HEK293T (cell line): ENCODE data around the gene RING1.

ENCODE experiments used
- CTCF ChIA-PET: fragments of 350-600 bp; formaldehyde crosslinking; extraction: SDS; loops from one replicate; lab custom pipeline; 2021; ENCODE audit warnings: antibody characterized with exemption, inconsistent platforms; lab: Yijun Ruan, JAX
- POLR2A ChIA-PET: fragments of 350-600 bp; formaldehyde crosslinking; extraction: SDS; loops from one replicate; lab custom pipeline; 2020; ENCODE audit warnings: antibody characterized with exemption, inconsistent platforms; lab: Yijun Ruan, JAX
- DNase-seq: peaks from one replicate; pipeline ENCODE4 v3.0.0; 2012; ENCODE audit warnings: mixed read lengths; ENCODE audit errors: extremely low spot score
- ARNT ChIP-seq: fragments of 450-650 bp; IDR thresholded peaks from 2 replicates; pipeline ENCODE4 v1.6.1; 2017; ENCODE audit warnings: mild to moderate bottlenecking
- BHLHE40 ChIP-seq: fragments of 450-650 bp; IDR thresholded peaks from 2 replicates; pipeline ENCODE4 v1.6.1; 2016; ENCODE audit warnings: mild to moderate bottlenecking, moderate library complexity, borderline replicate concordance
- CTBP1 ChIP-seq: fragments of 450-650 bp; IDR thresholded peaks from 2 replicates; pipeline ENCODE4 v1.6.1; 2016; ENCODE audit warnings: borderline replicate concordance
- ELF4 ChIP-seq: fragments of 450-650 bp; IDR thresholded peaks from 2 replicates; pipeline ENCODE4 v1.6.1; 2017; ENCODE audit warnings: antibody characterized with exemption
- FOXA1 ChIP-seq: fragments of 450-650 bp; IDR thresholded peaks from 2 replicates; pipeline ENCODE4 v1.6.1; 2016; ENCODE audit warnings: mild to moderate bottlenecking
- FOXK2 ChIP-seq: fragments of 450-650 bp; IDR thresholded peaks from 2 replicates; pipeline ENCODE4 v1.6.1; 2016; ENCODE audit warnings: mild to moderate bottlenecking
- FOXM1 ChIP-seq: fragments of 450-650 bp; IDR thresholded peaks from 2 replicates; pipeline ENCODE4 v1.6.1; 2017; ENCODE audit warnings: mild to moderate bottlenecking, borderline replicate concordance
- HDGF ChIP-seq: fragments of 450-650 bp; IDR thresholded peaks from 2 replicates; pipeline ENCODE4 v1.6.1; 2017; ENCODE audit warnings: antibody characterized with exemption, borderline replicate concordance
- L3MBTL2 ChIP-seq: fragments of 450-650 bp; conservative IDR thresholded peaks from 2 replicates; pipeline ENCODE4 v1.6.1; 2016; ENCODE audit warnings: mild to moderate bottlenecking
- LEF1 ChIP-seq: fragments of 450-650 bp; IDR thresholded peaks from 2 replicates; pipeline ENCODE4 v1.6.1; 2017; ENCODE audit warnings: mild to moderate bottlenecking, borderline replicate concordance
- NFRKB ChIP-seq: fragments of 450-650 bp; IDR thresholded peaks from 2 replicates; pipeline ENCODE4 v1.6.1; 2016; ENCODE audit warnings: mild to moderate bottlenecking, moderate library complexity
- SP1 ChIP-seq: fragments of 450-650 bp; IDR thresholded peaks from 2 replicates; pipeline ENCODE4 v1.6.1; 2017
- SUZ12 ChIP-seq: fragments of 450-650 bp; IDR thresholded peaks from 2 replicates; pipeline ENCODE4 v1.6.1; 2016; ENCODE audit warnings: mild to moderate bottlenecking
- TARDBP ChIP-seq: fragments of 450-650 bp; IDR thresholded peaks from 2 replicates; pipeline ENCODE4 v1.6.1; 2016
- ZNF384 ChIP-seq: fragments of 450-650 bp; IDR thresholded peaks from 2 replicates; pipeline ENCODE4 v1.6.1; 2016
- TF ChIP-seq, protein P1 (sequence below): fragments of 450-650 bp; IDR thresholded peaks from 2 replicates; pipeline ENCODE4 v1.6.1; 2016

The RING1 gene

DNA sequence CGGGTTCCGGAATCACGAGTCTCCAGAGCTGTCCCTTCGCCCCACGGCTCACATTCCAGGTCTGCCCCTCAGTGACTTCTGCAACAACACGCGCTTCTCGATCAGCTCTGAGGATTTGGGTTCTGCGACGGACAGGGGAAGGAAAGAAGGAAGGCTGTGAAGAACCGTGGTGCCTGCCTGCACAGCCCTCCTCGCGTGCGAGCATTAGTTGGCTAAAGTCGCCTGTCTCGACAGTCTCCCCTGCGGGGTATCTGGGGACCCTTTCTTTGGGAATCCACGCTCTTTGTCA, 40.3 kb downstream of the RING1 start:
- TF ChIP-seq LEF1 (no peak), L3MBTL2 (peak; percentile 81)
- CTCF ChIA-PET = interaction anchor here (0.6 to 2.7 kb wide), 13 partner anchors 11 to 248 kb away, joined by 3 to 19 read pairs (median 5); partner anchors contain the start of gene RPS18
- DNase-seq = peak; percentile 19
- POLR2A ChIA-PET = interaction anchor here (0.6 to 7.2 kb wide), 17 partner anchors 9 to 277 kb away, joined by 3 to 64 read pairs (median 9); partner anchors contain the start of genes B3GALT4, HSD17B8, RGL2 and RING1

DNA sequence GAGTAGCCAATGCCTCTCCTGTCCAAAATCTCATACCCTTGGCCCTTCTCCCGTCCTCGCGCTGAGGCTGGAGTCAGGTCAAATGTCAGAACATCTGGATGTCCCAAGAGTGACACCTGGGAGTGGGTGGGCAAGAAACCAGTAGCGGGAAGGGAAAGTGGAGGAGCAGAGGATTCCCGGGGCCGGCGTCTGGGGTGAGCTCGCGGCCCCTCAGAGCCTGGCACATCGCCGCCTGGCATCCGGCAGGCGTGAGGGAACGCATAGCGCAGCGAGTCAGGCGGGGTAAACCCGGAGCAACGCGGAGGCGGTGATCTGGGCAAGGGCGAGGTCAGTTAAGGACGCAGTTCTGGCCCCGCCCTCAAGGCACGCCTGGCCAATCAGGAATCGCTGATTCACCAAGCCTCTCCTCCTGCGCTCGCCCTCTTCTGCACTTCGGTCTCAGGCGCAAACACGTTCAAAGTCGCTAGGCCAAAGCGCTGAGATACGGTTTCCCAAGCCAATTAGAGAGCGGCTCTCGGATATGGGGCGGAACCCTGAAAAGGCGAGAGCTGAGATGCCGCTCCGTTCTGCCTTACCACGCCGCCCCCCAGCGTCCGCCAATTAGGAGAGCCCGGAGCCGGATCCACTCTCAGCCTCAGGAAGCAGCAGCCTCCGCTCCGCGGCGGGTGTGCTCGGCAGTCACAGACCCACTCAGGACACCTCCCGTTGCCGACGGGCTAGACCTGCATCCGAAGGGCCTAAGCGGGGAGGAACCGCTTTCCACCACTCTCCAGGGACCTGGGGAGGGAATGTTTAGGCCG, 40.8 kb downstream of the RING1 start:
- peak; percentile 91 for DNase-seq
- CTCF ChIA-PET = interaction anchor here (0.6 to 2.7 kb wide), 9 partner anchors 11 to 248 kb away, joined by 3 to 19 read pairs (median 5); partner anchors contain the start of gene B3GALT4
- TF ChIP-seq FOXK2 (no peak), HDGF (peak; percentile 30; the same call in 1 of the 2 replicates), L3MBTL2 (peak; percentile 41; the same call in 1 of the 2 replicates), SUZ12 (no peak), LEF1 (no peak)
- TF ChIP-seq, protein P1, sequence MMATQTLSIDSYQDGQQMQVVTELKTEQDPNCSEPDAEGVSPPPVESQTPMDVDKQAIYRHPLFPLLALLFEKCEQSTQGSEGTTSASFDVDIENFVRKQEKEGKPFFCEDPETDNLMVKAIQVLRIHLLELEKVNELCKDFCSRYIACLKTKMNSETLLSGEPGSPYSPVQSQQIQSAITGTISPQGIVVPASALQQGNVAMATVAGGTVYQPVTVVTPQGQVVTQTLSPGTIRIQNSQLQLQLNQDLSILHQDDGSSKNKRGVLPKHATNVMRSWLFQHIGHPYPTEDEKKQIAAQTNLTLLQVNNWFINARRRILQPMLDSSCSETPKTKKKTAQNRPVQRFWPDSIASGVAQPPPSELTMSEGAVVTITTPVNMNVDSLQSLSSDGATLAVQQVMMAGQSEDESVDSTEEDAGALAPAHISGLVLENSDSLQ = peak; percentile 97
- POLR2A ChIA-PET = interaction anchor here (0.6 to 7.2 kb wide), 24 partner anchors 9 to 278 kb away, joined by 3 to 64 read pairs (median 5); partner anchors contain the start of genes B3GALT4, HSD17B8, RGL2 and RING1

DNA sequence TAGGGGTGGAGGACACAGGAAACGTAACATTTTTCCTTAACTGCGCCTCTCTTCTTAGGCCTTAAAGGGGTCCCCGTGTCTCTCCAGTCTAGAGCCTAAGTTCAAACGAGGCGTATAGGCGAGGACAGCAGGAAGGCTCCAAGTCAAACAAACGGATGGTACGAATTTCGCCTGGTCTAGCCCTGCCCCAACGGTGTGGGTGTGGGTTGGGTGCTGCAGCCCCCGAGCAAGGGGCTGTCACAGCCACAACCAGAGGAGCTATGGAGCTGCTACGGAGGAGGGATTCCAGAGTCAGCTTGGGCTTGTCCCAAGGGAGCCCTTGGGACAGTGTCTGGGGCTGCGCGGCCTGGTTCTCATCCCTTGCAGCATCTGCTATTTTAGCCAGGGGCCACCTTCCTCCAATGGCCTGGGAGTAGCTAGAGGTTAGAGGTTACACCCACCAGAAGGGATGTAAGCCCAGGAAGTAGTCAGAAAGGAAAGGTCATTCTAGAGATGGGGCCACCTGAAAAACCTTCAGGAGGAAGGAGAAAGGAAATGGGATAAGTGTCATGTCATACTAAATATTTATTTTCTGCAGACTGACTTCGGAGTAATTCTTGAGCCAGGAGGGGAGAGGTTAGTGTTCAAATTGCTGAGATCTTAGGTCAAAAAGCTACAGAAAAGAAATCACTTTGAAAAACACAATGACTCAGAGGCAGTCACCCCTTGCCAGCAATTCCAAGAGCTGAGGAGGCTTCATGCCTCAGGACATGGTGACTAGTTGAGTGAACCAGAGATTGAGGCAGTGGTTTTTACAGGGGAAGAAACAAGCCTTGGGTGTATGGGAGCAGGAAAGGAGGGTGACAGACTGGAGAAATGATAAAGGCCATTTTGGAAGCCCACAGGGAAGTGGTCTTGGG, 41.7 kb downstream of the RING1 start:
- ChIA-PET CTCF (interaction anchor here (1.5 to 2.7 kb wide), 2 partner anchors 27 to 125 kb away, joined by 3 to 19 read pairs; partner anchors contain the start of gene B3GALT4), POLR2A (interaction anchor here (0.8 to 7.2 kb wide), 21 partner anchors 10 to 278 kb away, joined by 3 to 64 read pairs (median 6); partner anchors contain the start of genes B3GALT4, HSD17B8, RGL2 and RING1)
- TF ChIP-seq ZNF384 = no peak
- no peak for TF ChIP-seq ELF4
- TF ChIP-seq, protein P1 = no peak
- no peak for TF ChIP-seq BHLHE40
- TF ChIP-seq SP1 = no peak
- TF ChIP-seq SUZ12 = no peak
- TF ChIP-seq HDGF = no peak; the same call in 1 of the 2 replicates
- TF ChIP-seq TARDBP = no peak
- no peak for DNase-seq

DNA sequence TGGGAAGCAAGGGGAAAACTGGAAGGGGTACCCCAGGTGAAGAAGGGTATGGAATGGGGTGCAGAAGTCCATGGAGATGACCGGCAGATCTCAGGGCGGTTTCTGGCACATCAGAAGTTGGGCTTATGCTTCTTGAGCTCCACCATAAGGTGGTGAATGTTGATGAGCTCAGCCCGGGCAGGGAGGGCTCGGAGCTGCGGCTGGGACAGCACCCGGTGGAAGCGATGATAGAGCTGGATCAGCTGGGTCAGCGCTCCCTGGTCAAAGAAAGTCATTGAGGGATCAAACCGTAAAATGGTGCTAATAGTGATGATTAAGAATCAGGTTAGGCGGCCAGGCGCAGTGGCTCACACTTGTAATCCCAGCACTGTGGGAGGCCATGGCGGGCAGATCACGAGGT, 42.4 kb downstream of the RING1 start:
- CTCF ChIA-PET = interaction anchor here (1.5 kb wide), 1 partner anchor 26 kb away, joined by 3 read pairs; the partner anchor contains the start of gene B3GALT4
- POLR2A ChIA-PET = interaction anchor here (1.0 to 7.2 kb wide), 8 partner anchors 13 to 279 kb away, joined by 3 to 64 read pairs (median 22); partner anchors contain the start of genes B3GALT4, HSD17B8, RGL2 and RING1
- TF ChIP-seq FOXK2 = no peak

DNA sequence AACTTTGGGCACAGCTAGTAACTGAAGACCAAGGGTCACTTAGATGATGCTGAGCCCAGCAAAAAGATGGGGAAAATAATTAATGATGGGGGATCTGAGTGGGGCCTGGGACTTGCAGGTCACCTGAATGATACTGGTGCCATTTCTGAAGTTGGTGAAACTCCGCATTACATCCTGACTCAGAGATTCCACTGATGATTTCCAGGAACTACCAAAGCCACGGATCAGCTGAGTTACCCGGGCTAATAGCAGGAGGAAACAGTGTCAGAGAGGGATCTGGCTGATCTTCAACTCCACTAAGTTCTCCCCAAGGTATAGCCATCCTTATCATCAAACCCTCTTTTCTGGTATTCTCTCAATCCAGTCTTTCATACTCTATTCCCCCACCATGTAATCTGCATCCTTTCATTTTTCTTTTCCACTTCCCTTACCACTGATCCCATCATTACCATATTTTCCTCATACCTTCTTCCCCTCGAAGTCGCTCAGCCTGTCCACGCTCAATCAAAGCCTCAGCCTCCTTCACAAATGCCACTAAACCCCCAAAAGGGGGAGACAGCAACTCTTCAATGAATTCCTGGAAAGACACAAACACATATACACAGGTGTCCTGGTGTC, 43.2 kb downstream of the RING1 start:
- no peak for DNase-seq
- TF ChIP-seq FOXK2 (no peak), NFRKB (no peak), SUZ12 (no peak), BHLHE40 (no peak), LEF1 (no peak), FOXM1 (no peak), ELF4 (no peak), TARDBP (no peak), CTBP1 (no peak), ZNF384 (no peak), HDGF (no peak), ARNT (no peak), L3MBTL2 (no peak), SP1 (no peak), FOXA1 (no peak)
- TF ChIP-seq, protein P1 = no peak
- ChIA-PET POLR2A (interaction anchor here (3.9 to 7.2 kb wide), 4 partner anchors 19 to 280 kb away, joined by 25 to 64 read pairs (median 40); partner anchors contain the start of genes HSD17B8, RING1, RPS18 and VPS52), CTCF (interaction anchor here (0.6 kb wide), 1 partner anchor 124 kb away, joined by 4 read pairs; no protein-coding TSS in a partner anchor)

More for the DNA sequence above, 42.4 kb downstream of the RING1 start:
- no peak for DNase-seq
